ENCODE measurements around the gene RFNG.

DNA sequence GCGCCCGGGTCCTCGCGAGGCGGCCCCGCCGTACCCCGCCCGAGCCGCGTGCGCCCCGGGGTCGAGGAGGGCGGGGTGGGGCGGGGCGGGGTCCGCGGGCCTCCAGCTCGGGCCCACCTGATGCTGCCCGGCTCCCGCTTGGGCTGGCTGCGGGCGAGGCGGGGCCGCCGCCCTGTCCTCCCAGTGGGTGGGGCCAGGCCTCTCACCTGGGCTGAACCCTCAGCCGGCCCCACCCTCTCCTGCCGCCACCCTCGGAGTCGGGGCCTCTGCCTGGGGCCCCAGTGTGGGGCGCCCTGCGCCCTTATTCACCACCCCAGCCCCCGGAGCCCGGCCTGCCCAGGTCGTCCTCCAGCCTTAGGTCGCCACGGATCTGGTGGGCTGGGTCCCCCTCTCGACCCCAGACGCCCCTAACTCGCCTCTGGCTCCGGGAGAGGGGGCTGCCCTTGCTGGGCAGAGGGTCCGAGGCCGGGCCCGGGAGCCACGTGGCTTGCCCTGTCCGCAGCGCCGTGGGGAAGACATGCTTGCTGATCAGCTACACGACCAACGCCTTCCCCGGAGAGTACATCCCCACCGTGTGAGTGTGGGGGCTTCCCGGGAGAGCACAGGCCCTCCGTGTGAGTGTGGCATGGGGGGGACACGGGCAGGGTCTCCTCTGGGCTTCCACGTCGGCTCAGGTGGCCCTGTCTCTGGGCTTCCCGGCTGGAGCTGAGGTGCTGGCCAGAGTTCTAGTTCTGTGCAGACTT lies 19.6 kb downstream of the RFNG start:
- TF ChIP-seq ZNF274 (IDR thresholded peaks at IDR 0.05; ENCODE audit: low read depth, low read length), result no peak
- no peak for TF ChIP-seq YY1 (IDR thresholded peaks at IDR 0.05; ENCODE audit: insufficient read depth, insufficient read length)
